Measurements from ENCODE around the gene MRPS17.
A peak's percentile ranks its signal among the peaks of the same experiment; 100 is the strongest.
"Not testable (repeated sequence)": the region's sequence is repeated elsewhere in the genome, so short reads cannot be mapped to it uniquely, and the experiment has no call there.

MRPS17 gene

DNA sequence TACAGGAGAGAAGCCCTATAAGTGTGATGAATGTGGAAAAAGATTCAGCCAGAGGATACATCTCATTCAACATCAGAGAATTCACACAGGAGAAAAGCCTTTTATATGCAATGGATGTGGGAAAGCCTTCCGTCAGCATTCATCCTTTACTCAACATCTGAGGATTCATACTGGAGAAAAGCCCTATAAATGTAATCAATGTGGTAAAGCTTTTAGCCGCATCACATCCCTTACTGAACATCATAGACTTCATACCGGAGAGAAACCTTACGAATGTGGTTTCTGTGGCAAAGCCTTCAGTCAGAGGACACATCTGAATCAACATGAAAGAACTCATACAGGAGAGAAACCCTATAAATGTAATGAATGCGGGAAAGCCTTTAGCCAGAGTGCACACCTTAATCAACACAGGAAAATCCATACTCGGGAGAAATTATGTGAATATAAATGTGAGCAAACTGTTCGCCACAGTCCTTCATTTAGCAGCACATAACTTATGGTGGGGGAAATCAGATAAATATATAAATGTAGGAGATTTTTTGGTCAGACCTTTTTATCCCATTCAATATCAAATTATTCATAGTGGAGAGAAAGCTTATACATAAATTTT is 12.1 kb upstream of the MRPS17 start:
- Histone ChIP-seq H3K36me3 (ENCODE audit: insufficient read depth, insufficient read length, low read length) (peaks cover 7% of the 10 kb centered on the region), H3K4me3 (ENCODE audit: insufficient read length, low read depth) (no peak overlapping the region), H3K4me1 (ENCODE audit: insufficient read depth, insufficient read length) (no peaks in the 10 kb centered on the region), H3K9me3 (ENCODE audit: insufficient read depth, low read length) (peaks cover 65% of the 10 kb centered on the region), H3K9ac (ENCODE audit: insufficient read length, low read depth) (no peak overlapping the region), H3K27me3 (ENCODE audit: insufficient read depth, insufficient read length) (no peaks in the 10 kb centered on the region)
- TF ChIP-seq SUZ12 (IDR thresholded peaks at IDR 0.05; ENCODE audit: extremely low read depth, insufficient read depth, insufficient read length): no peak
- TF ChIP-seq ZNF274 (IDR thresholded peaks at IDR 0.05; ENCODE audit: low read depth, low read length): peak; percentile 96
- DNase-seq (ENCODE audit: low read depth, low spot score): no peak

DNA sequence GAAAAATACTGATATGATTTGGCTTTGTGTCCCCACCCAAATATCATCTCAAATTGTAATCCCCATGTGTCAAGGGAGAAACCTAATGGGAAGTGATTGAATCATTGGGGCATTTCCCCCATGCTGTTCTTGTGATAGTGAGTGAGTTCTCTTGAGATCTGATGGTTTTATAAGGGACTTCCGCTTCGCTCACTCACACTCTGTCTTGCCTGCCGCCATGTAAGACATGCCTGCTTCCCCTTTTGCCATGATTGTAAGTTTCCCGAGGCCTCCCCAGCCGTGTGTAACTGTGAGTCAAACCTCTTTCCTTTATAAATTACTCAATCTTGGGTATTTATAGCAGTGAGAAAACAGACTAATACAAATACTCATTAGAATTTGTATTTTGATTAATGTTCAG is 5.1 kb upstream of the MRPS17 start:
- Histone ChIP-seq H3K36me3 (ENCODE audit: insufficient read depth, insufficient read length, low read length) (no peaks in the 10 kb centered on the region), H3K9ac (ENCODE audit: insufficient read length, low read depth) (no peak overlapping the region), H3K27me3 (ENCODE audit: insufficient read depth, insufficient read length) (no peaks in the 10 kb centered on the region), H3K4me3 (ENCODE audit: insufficient read length, low read depth) (no peak overlapping the region), H3K4me1 (ENCODE audit: insufficient read depth, insufficient read length) (no peaks in the 10 kb centered on the region), H3K9me3 (ENCODE audit: insufficient read depth, low read length) (peaks cover 16% of the 10 kb centered on the region)
- no peak for TF ChIP-seq YY1 (IDR thresholded peaks at IDR 0.05; ENCODE audit: insufficient read depth, insufficient read length)
- TF ChIP-seq SUZ12 (IDR thresholded peaks at IDR 0.05; ENCODE audit: extremely low read depth, insufficient read depth, insufficient read length): no peak
- TF ChIP-seq ZNF274 (IDR thresholded peaks at IDR 0.05; ENCODE audit: low read depth, low read length): no peak
- no peak for DNase-seq (ENCODE audit: low read depth, low spot score)

DNA sequence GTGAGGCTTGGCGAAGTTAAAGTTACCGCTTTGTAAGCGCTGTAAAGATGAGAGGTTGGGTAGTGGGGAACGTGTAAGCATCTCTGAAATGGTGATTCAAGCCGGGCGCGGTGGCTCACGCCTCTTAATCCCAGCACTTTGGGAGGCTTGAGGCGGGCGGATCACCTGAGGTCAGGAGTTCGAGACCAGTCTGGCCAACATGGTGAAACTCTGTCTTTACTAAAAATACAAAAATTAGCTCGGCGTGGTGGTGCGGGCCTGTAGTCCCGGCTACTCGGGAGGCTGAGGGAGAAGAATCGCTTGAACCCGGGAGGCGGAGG is 635 bp downstream of the MRPS17 start:
- Histone ChIP-seq H3K36me3 (ENCODE audit: insufficient read depth, insufficient read length, low read length) (peaks cover 29% of the 10 kb centered on the region), H3K9ac (ENCODE audit: insufficient read length, low read depth) (peak overlapping the region; percentile 98), H3K4me3 (ENCODE audit: insufficient read length, low read depth) (peak overlapping the region; percentile 100)
- not testable (repeated sequence) for H3K4me1 ChIP-seq (ENCODE audit: insufficient read depth, insufficient read length); H3K27me3 ChIP-seq (ENCODE audit: insufficient read depth, insufficient read length); DNase-seq (ENCODE audit: low read depth, low spot score); H3K9me3 ChIP-seq (ENCODE audit: insufficient read depth, low read length)

DNA sequence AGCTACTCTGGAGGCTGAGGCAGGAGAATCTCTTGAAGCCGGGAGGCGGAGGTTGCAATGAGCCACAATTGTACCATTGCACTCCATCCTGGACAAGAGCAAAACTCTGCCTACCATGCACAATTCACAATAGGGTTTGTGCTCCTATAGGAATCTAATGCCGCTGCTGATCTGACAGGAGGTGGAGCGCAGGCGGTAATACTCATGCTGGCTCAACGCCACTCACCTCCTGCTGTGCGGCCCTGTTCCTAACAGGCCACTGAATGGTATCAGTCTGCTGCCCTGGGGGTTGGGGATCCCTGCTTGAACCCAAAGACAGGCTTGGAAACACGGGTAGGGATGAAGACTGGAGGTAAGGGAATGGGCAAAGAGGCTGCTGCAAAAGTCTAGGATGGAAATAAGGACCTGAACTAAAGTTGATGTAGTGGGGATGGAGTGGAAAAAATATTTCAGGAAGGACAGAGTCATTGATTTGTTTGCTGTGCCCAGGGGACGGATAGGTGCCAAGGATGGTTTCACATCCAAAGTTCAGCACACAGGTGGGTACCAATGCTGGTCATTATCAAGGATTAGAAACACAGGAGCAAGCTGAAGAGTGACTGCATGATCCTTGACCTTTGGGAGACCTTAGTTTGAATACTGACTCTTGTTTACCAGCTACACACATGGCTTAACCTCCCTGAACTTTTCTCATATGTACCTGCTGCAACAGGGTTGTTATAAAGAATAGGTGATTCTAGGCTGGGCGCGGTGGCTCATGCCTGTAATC is 2.2 kb downstream of the MRPS17 start:
- no peak overlapping the region for H3K9ac ChIP-seq (ENCODE audit: insufficient read length, low read depth)
- no peaks in the 10 kb centered on the region for H3K27me3 ChIP-seq (ENCODE audit: insufficient read depth, insufficient read length)
- no peak overlapping the region for H3K4me3 ChIP-seq (ENCODE audit: insufficient read length, low read depth)
- H3K36me3 ChIP-seq (ENCODE audit: insufficient read depth, insufficient read length, low read length): peaks cover 29% of the 10 kb centered on the region
- no peaks in the 10 kb centered on the region for H3K9me3 ChIP-seq (ENCODE audit: insufficient read depth, low read length)
- H3K4me1 ChIP-seq (ENCODE audit: insufficient read depth, insufficient read length): no peaks in the 10 kb centered on the region
- TF ChIP-seq YY1 (IDR thresholded peaks at IDR 0.05; ENCODE audit: insufficient read depth, insufficient read length) (no peak), SUZ12 (IDR thresholded peaks at IDR 0.05; ENCODE audit: extremely low read depth, insufficient read depth, insufficient read length) (no peak), ZNF274 (IDR thresholded peaks at IDR 0.05; ENCODE audit: low read depth, low read length) (no peak)
- DNase-seq (ENCODE audit: low read depth, low spot score): no peak

DNA sequence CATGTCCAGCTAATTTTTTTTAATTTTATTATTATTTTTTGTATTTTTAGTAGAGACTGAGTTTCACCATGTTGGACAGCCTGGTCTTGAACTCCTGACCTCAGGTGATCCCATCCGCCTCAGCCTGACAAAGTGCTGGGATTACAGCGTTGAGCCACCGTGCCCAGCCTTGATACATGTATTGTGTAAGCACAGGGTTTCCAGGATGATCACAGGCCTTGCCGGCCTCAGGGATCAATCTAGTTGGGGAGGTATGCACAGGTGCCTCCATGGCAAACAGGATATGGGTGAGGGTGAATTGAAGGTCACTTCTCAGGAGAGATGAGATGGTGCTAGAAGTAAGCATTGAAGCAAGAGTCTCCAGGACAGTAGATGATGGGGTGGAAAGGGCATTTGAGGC is 5.5 kb downstream of the MRPS17 start:
- no peak overlapping the region for H3K9ac ChIP-seq (ENCODE audit: insufficient read length, low read depth)
- H3K4me3 ChIP-seq (ENCODE audit: insufficient read length, low read depth): no peak overlapping the region
- no peak for TF ChIP-seq YY1 (IDR thresholded peaks at IDR 0.05; ENCODE audit: insufficient read depth, insufficient read length)
- no peak for TF ChIP-seq SUZ12 (IDR thresholded peaks at IDR 0.05; ENCODE audit: extremely low read depth, insufficient read depth, insufficient read length)
- no peak for TF ChIP-seq ZNF274 (IDR thresholded peaks at IDR 0.05; ENCODE audit: low read depth, low read length)
- H3K4me1 ChIP-seq (ENCODE audit: insufficient read depth, insufficient read length): no peaks in the 10 kb centered on the region
- H3K9me3 ChIP-seq (ENCODE audit: insufficient read depth, low read length): no peaks in the 10 kb centered on the region
- H3K36me3 ChIP-seq (ENCODE audit: insufficient read depth, insufficient read length, low read length): peaks cover 29% of the 10 kb centered on the region
- peaks cover 4% of the 10 kb centered on the region for H3K27me3 ChIP-seq (ENCODE audit: insufficient read depth, insufficient read length)
- DNase-seq (ENCODE audit: low read depth, low spot score): no peak

DNA sequence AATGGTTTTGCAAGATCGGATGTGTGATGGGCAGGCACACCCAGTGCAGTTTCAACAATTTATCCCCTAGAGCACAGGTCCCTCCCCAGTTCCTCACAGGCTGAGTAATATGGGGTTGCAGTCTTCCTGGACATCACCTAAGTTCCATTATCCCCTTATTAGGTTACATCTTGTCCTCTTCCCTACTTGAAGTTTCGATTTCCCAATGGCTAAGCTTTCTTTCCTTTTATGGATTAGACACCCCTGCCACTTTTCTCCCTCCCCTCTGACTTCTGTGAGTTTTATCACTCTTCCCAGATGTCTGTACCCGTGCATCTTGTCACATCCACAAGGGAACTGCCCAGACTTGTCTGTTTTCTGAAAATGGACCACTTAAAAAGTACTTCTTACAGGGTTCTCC is 10.3 kb downstream of the MRPS17 start:
- TF ChIP-seq ZNF274 (IDR thresholded peaks at IDR 0.05; ENCODE audit: low read depth, low read length) (no peak), YY1 (IDR thresholded peaks at IDR 0.05; ENCODE audit: insufficient read depth, insufficient read length) (no peak)
- no peaks in the 10 kb centered on the region for H3K9me3 ChIP-seq (ENCODE audit: insufficient read depth, low read length)
- H3K9ac ChIP-seq (ENCODE audit: insufficient read length, low read depth): no peak overlapping the region
- peaks cover 18% of the 10 kb centered on the region for H3K27me3 ChIP-seq (ENCODE audit: insufficient read depth, insufficient read length)
- no peak overlapping the region for H3K4me3 ChIP-seq (ENCODE audit: insufficient read length, low read depth)
- H3K36me3 ChIP-seq (ENCODE audit: insufficient read depth, insufficient read length, low read length): peaks cover 13% of the 10 kb centered on the region
- DNase-seq (ENCODE audit: low read depth, low spot score): no peak
- H3K4me1 ChIP-seq (ENCODE audit: insufficient read depth, insufficient read length): no peaks in the 10 kb centered on the region

DNA sequence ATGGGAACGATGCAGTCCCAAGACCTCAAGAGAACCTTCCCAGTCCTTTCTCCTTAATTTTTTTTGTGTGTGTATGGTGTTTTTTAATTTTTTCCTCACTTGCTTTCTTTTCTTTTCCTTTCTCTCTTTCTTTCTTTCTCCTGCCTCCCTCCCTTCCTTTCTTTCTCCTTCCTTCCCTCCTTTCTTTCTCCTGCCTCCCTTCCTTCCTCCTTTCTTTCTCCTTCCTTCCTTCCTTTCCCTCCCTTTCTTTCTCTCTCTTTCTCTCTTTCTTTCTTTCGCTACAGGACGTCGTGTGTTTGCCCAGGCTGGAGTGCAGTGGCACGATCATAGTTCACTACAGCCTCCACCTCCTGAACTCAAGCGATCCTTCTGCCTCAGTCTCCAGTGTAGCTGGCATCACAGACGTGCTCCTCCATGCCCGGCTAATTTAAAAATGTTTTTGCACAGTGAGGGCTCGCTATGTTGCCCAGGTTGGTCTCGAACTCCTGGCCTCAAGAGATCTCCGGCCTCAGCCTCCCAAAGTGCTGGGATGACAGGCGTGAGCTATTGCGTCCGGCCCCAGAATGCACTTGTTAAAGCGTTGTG is 12.0 kb downstream of the MRPS17 start:
- peaks cover 16% of the 10 kb centered on the region for H3K36me3 ChIP-seq (ENCODE audit: insufficient read depth, insufficient read length, low read length)
- TF ChIP-seq YY1 (IDR thresholded peaks at IDR 0.05; ENCODE audit: insufficient read depth, insufficient read length) (no peak), SUZ12 (IDR thresholded peaks at IDR 0.05; ENCODE audit: extremely low read depth, insufficient read depth, insufficient read length) (no peak), ZNF274 (IDR thresholded peaks at IDR 0.05; ENCODE audit: low read depth, low read length) (no peak)
- H3K9ac ChIP-seq (ENCODE audit: insufficient read length, low read depth): peak overlapping the region; percentile 74
- H3K4me1 ChIP-seq (ENCODE audit: insufficient read depth, insufficient read length): no peaks in the 10 kb centered on the region
- peaks cover 18% of the 10 kb centered on the region for H3K27me3 ChIP-seq (ENCODE audit: insufficient read depth, insufficient read length)
- no peaks in the 10 kb centered on the region for H3K9me3 ChIP-seq (ENCODE audit: insufficient read depth, low read length)
- DNase-seq (ENCODE audit: low read depth, low spot score): no peak
- peak overlapping the region; percentile 11 for H3K4me3 ChIP-seq (ENCODE audit: insufficient read length, low read depth)

All from NT2/D1 (cell line).